Common myeloid progenitor, CD34-positive (primary cell): ENCODE results near the gene C20orf202.

Experiments used
- CTCF ChIA-PET: fragments of 350-600 bp; sonication (Branson Sonifier 250); formaldehyde crosslinking; loops from one replicate; lab custom pipeline; 2021; ENCODE audit warnings: antibody characterized with exemption; lab: Charles Lee
- POLR2A ChIA-PET: fragments of 350-600 bp; sonication (Branson Sonifier 250); formaldehyde crosslinking; loops from one replicate; lab custom pipeline; 2021; ENCODE audit warnings: antibody characterized with exemption; lab: Charles Lee
- DNase-seq, 3 donors: peaks; one replicate each; pipeline versions ENCODE4 v3.0.0 to v3.0.0-alpha.2; 2013
- H3K27ac ChIP-seq, 2 experiments: 1 replicate in 1 of 2; 2 replicates in 1 of 2; pipeline ENCODE4 v1.7.0; 2013; ENCODE audit warnings: inconsistent platforms in 2 of 2, low read length in 2 of 2, mild to moderate bottlenecking in 2 of 2, low read depth in 1 of 2, moderate library complexity in 1 of 2; ENCODE audit not compliant: severe bottlenecking in 2 of 2, insufficient read depth in 1 of 2, poor library complexity in 1 of 2
- H3K27me3 ChIP-seq, 5 experiments: replicated peaks in 2 of 5; 1 replicate in 3 of 5; 2 replicates in 2 of 5; pipeline versions ENCODE4 v1.6.1 to v1.7.0; 2013; ENCODE audit warnings: low read length in 4 of 5, mild to moderate bottlenecking in 2 of 5, moderate library complexity in 2 of 5, inconsistent platforms in 1 of 5; ENCODE audit not compliant: insufficient read depth in 5 of 5, control insufficient read depth in 4 of 5
- H3K36me3 ChIP-seq, 4 experiments: 1 replicate in 2 of 4; 2 replicates in 2 of 4; pipeline versions ENCODE4 v1.6.1 to v1.7.0; 2013; ENCODE audit warnings: low read length in 3 of 4, control low read depth in 1 of 4, mild to moderate bottlenecking in 1 of 4; ENCODE audit not compliant: control insufficient read depth in 4 of 4, insufficient read depth in 4 of 4
- H3K4me1 ChIP-seq, 4 experiments: 1 replicate in 3 of 4; 2 replicates in 1 of 4; pipeline versions ENCODE4 v1.6.1 to v1.7.1; 2013; ENCODE audit warnings: low read length in 3 of 4, mild to moderate bottlenecking in 3 of 4, control low read depth in 1 of 4, inconsistent platforms in 1 of 4, moderate library complexity in 1 of 4; ENCODE audit not compliant: control insufficient read depth in 4 of 4, insufficient read depth in 4 of 4; ENCODE audit errors: control extremely low read depth in 1 of 4
- H3K4me3 ChIP-seq, 7 experiments: 1 replicate in 4 of 7; 2 replicates in 3 of 7; pipeline versions ENCODE4 v1.5.1 to v1.7.0; 2013; ENCODE audit warnings: mild to moderate bottlenecking in 7 of 7, low read length in 6 of 7, moderate library complexity in 6 of 7, inconsistent platforms in 2 of 7, low read depth in 2 of 7, control low read depth in 1 of 7; ENCODE audit not compliant: insufficient read depth in 4 of 7, control insufficient read depth in 1 of 7; ENCODE audit errors: extremely low read depth in 1 of 7
- H3K9me3 ChIP-seq, 5 experiments: 1 replicate in 4 of 5; 2 replicates in 1 of 5; pipeline versions ENCODE4 v1.6.1 to v1.7.1; 2013; ENCODE audit warnings: low read length in 4 of 5, mild to moderate bottlenecking in 2 of 5, inconsistent platforms in 1 of 5, low read depth in 1 of 5, moderate library complexity in 1 of 5; ENCODE audit not compliant: control insufficient read depth in 4 of 5, insufficient read depth in 2 of 5; ENCODE audit errors: control extremely low read depth in 1 of 5
- WGBS: methylation state at CpG from one replicate; pipeline ENCODE4 v1.1.5; 2013; ENCODE audit not compliant: insufficient coverage; 5-methylcytosine and 5-hydroxymethylcytosine counted together

Gene C20orf202

DNA sequence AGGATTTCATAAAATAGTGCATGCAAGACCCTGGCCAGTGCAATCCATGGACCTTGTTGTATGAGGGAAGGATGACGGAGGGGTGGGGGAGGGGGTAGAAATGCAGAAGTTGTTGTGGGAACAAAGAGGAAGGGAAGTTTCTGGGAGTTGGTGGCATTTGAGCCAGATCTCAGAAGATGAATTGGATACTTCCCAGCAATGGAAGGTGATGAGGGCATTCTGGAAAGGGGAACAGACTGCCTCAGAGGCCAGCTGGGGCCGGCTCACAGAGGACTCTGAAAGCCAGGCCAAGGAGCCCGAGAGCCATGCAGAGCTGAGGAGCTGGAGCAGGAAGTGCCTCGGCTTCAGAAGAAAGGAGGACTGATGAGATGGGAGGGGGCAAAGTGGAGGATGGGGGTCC lies 21.1 kb upstream of the C20orf202 start:
- peaks cover 0 to 10% (median 6%) of the 10 kb centered on the region in 4 experiments for H3K4me1 ChIP-seq
- H3K36me3 ChIP-seq, result no peaks in the 10 kb centered on the region
- H3K9me3 ChIP-seq, result no peaks in the 10 kb centered on the region
- POLR2A ChIA-PET, result no interaction called here
- peaks cover 0 to 43% (median 17%) of the 10 kb centered on the region in 5 experiments for H3K27me3 ChIP-seq
- H3K27ac ChIP-seq, result no peak overlapping the region
- DNase-seq, result no peak
- 59% methylated on average over 4 of the region's 4 CpGs for WGBS
- no peak overlapping the region for H3K4me3 ChIP-seq
- CTCF ChIA-PET, result no interaction called here

GRCh38 chr20:1183153-1183552 lies 20.1 kb upstream of the C20orf202 start:
- H3K36me3 ChIP-seq, result no peaks in the 10 kb centered on the region
- no peaks in the 10 kb centered on the region for H3K9me3 ChIP-seq
- H3K4me1 ChIP-seq, result peaks cover 2 to 10% (median 6%) of the 10 kb centered on the region in 4 experiments
- no peak overlapping the region for H3K4me3 ChIP-seq
- ChIA-PET POLR2A (no interaction called here), CTCF (interaction anchor here (1.0 to 1.3 kb wide), 2 partner anchors 9 to 75 kb away, joined by 3 to 4 read pairs; no protein-coding TSS in a partner anchor)
- H3K27me3 ChIP-seq, result peaks cover 0 to 46% (median 17%) of the 10 kb centered on the region in 5 experiments
- 88% methylated on average over 1 of the region's 6 CpGs for WGBS
- no peak for DNase-seq
- H3K27ac ChIP-seq, result no peak overlapping the region

GRCh38 chr20:1184260-1184637 lies 19.0 kb upstream of the C20orf202 start:
- Histone ChIP-seq H3K36me3 (no peaks in the 10 kb centered on the region), H3K4me3 (peak overlapping the region in 1 of 7 experiments; percentile 25), H3K9me3 (no peaks in the 10 kb centered on the region), H3K4me1 (peaks cover 2 to 10% (median 6%) of the 10 kb centered on the region in 4 experiments), H3K27ac (no peak overlapping the region), H3K27me3 (peaks cover 0 to 48% (median 19%) of the 10 kb centered on the region in 5 experiments)
- POLR2A ChIA-PET, result no interaction called here
- WGBS, result 63% methylated on average over 3 of the region's 13 CpGs
- no peak for DNase-seq
- CTCF ChIA-PET, result interaction anchor here (0.9 to 1.3 kb wide), 3 partner anchors 15 to 76 kb away, joined by 3 to 4 read pairs (median 3); no protein-coding TSS in a partner anchor

- ChIA-PET POLR2A (no interaction called here), CTCF (interaction anchor here (0.9 to 1.6 kb wide), 4 partner anchors 15 to 78 kb away, joined by 3 read pairs; no protein-coding TSS in a partner anchor)
- 3% methylated on average over 68 of the region's 76 CpGs for WGBS
- Histone ChIP-seq H3K9me3 (no peaks in the 10 kb centered on the region), H3K4me3 (peak within 1 kb of the TSS in 5 of 7 experiments; percentile 25 to 63 (median 39)), H3K27me3 (peaks cover 0 to 51% (median 19%) of the 10 kb centered on the region in 5 experiments), H3K27ac (no peak within 1 kb of the TSS), H3K36me3 (no peaks in the 10 kb centered on the region), H3K4me1 (peaks cover 2 to 10% (median 6%) of the 10 kb centered on the region in 4 experiments)
- peak in 2 of 3 donors; percentile 29 to 49 for DNase-seq
Measured at GRCh38 chr20:1184638-1185315, 18.5 kb upstream of the C20orf202 start, which contains the start of gene TMEM74B. Gene TMEM74B (minus strand): TSS chr20:1184981. CDS start chr20:1183801, 1,180 bp downstream.

DNA sequence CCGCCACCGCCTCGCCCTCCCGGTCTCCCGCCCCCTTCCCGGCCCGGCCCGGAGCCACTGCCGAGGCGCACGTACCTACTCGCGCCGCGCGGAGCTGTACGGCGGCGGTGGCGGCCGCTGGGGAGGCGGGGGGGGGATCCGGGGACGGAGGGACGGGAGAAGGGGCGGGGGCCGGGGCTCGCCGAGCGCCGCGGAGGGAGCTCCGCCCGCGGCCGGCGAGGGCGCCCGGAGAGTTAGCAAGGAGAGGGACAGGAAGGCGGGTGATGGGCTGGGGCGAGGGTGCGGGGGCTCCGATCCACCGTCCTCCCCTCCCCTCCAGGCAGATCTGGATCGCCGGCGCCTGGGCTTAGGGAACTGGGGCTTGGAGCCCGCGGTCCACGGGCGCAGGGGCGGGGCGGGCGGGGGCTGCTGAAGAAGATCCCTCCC lies 17.9 kb upstream of the C20orf202 start:
- POLR2A ChIA-PET, result no interaction called here
- Histone ChIP-seq H3K36me3 (no peaks in the 10 kb centered on the region), H3K9me3 (no peaks in the 10 kb centered on the region), H3K27me3 (peaks cover 0 to 53% (median 19%) of the 10 kb centered on the region in 5 experiments), H3K27ac (no peak overlapping the region), H3K4me1 (peaks cover 2 to 10% (median 6%) of the 10 kb centered on the region in 4 experiments), H3K4me3 (peak overlapping the region in 5 of 7 experiments; percentile 25 to 63 (median 39))
- peak in 1 of 3 donors; percentile 16 for DNase-seq
- CTCF ChIA-PET, result interaction anchor here (0.9 to 1.6 kb wide), 3 partner anchors 74 to 78 kb away, joined by 3 read pairs; no protein-coding TSS in a partner anchor
- 0% methylated on average over 6 of the region's 54 CpGs for WGBS

DNA sequence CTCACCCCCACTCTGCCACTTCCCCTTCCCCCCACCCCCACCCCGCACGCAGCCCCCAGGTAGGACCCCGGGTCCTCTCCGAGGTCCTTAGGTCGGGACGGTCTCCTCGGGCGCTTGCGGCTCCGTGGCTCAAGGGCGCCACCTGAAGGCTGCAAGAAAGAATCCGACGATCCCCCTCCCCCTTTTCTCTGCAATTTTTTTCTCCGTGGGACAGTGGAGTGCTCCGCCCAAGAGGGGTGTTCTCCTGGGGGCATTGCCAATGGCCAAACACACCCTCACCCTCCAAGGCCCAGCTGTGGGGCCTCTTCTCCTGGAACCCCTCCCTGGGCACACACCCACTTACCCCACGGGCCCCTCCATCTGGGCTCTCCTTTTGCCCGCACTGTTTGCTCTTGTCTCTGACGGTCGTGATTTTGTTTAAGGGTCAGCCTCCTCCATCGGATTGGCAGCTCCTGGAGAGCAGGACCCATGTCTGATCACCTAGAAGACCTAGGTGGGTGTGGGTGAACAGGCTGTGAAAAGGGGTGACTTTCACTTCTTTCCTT lies 17.4 kb upstream of the C20orf202 start:
- 13% methylated on average over 15 of the region's 20 CpGs for WGBS
- Histone ChIP-seq H3K4me1 (peaks cover 2 to 10% (median 6%) of the 10 kb centered on the region in 4 experiments), H3K27ac (no peak overlapping the region), H3K27me3 (peaks cover 0 to 57% (median 23%) of the 10 kb centered on the region in 5 experiments), H3K4me3 (peak overlapping the region in 1 of 7 experiments; percentile 63), H3K36me3 (no peaks in the 10 kb centered on the region), H3K9me3 (no peaks in the 10 kb centered on the region)
- DNase-seq, result peak; percentile 64 to 82 (median 81)
- CTCF ChIA-PET, result interaction anchor here (0.9 to 1.6 kb wide), 5 partner anchors 10 to 228 kb away, joined by 3 to 5 read pairs (median 3); no protein-coding TSS in a partner anchor
- POLR2A ChIA-PET, result no interaction called here
